B cell (primary cell): ENCODE data around the gene KLF7. TPM values are rescaled to one million over a fixed set of nuclear protein-coding genes. Genes with fewer than 3 reads are reported as not detected.

Experiments used
- ATAC-seq: fragments of 200-7000 bp; cut with Tn5 transposase; one replicate; pipeline ENCODE4 v1.10.0; 2021; ENCODE audit warnings: low read depth, mild to moderate bottlenecking, moderate number of reproducible peaks, moderate library complexity
- CTCF ChIA-PET: fragments of 350-600 bp; sonication (Branson Sonifier 250); formaldehyde crosslinking; loops from one replicate; lab custom pipeline; 2021; ENCODE audit warnings: antibody characterized with exemption, inconsistent platforms; lab: Charles Lee
- POLR2A ChIA-PET: fragments of 350-600 bp; sonication (Branson Sonifier 250); formaldehyde crosslinking; loops from one replicate; lab custom pipeline; 2021; ENCODE audit warnings: antibody characterized with exemption; lab: Charles Lee
- DNase-seq: peaks from one replicate; pipeline ENCODE4 v3.0.0; 2013
- H2AFZ ChIP-seq: 2 replicates; pipeline ENCODE4 v1.6.1; 2012; ENCODE audit warnings: mild to moderate bottlenecking, low read depth, low read length; ENCODE audit not compliant: insufficient read depth, poor library complexity, severe bottlenecking
- H3K27ac ChIP-seq, 2 donors: 1 replicate in 1 of 2; 2 replicates in 1 of 2; pipeline ENCODE4 v1.5.1; 2012 to 2013; ENCODE audit warnings: low read length in 2 of 2, mild to moderate bottlenecking in 2 of 2, moderate library complexity in 1 of 2
- H3K27me3 ChIP-seq, 4 experiments: fragments of 200-600 bp in 1 of 4; sonication (generic) in 1 of 4; replicated peaks in 1 of 4; 1 replicate in 2 of 4; 2 replicates in 2 of 4; pipeline versions ENCODE4 v1.6.1 to v1.7.0; 2013 to 2016; ENCODE audit warnings: low read length in 3 of 4, mild to moderate bottlenecking in 2 of 4, mixed read lengths in 1 of 4, moderate library complexity in 1 of 4; ENCODE audit not compliant: insufficient read depth in 4 of 4, control insufficient read depth in 3 of 4; ENCODE audit errors: control extremely low read depth in 1 of 4
- H3K36me3 ChIP-seq, 2 experiments: replicated peaks in 1 of 2; 1 replicate in 1 of 2; 2 replicates in 1 of 2; pipeline versions ENCODE4 v1.6.1 to v1.7.1; 2013; ENCODE audit warnings: low read length in 1 of 2; ENCODE audit not compliant: insufficient read depth in 2 of 2, control insufficient read depth in 1 of 2; ENCODE audit errors: control extremely low read depth in 1 of 2, extremely low read depth in 1 of 2
- H3K4me1 ChIP-seq, 2 donors: fragments of 200-600 bp in 1 of 2; sonication (generic) in 1 of 2; 1 replicate in 1 of 2; 2 replicates in 1 of 2; pipeline versions ENCODE4 v1.5.1 to v1.6.1; 2013 to 2017; ENCODE audit warnings: low read length in 2 of 2; ENCODE audit not compliant: control insufficient read depth in 2 of 2, insufficient read depth in 2 of 2
- H3K4me2 ChIP-seq: replicated peaks from 2 replicates; pipeline ENCODE3; 2012; ENCODE audit warnings: mild to moderate bottlenecking, low read depth, low read length; ENCODE audit not compliant: poor library complexity, severe bottlenecking
- H3K4me3 ChIP-seq, 5 experiments: fragments of 200-600 bp in 1 of 5; sonication (generic) in 1 of 5; 1 replicate in 3 of 5; 2 replicates in 2 of 5; pipeline versions ENCODE4 v1.5.1 to v1.7.0; 2011 to 2016; ENCODE audit warnings: low read length in 4 of 5, mild to moderate bottlenecking in 4 of 5, low read depth in 2 of 5, control low read depth in 1 of 5, moderate library complexity in 1 of 5; ENCODE audit not compliant: insufficient read depth in 1 of 5; ENCODE audit errors: control extremely low read depth in 1 of 5, extremely low read depth in 1 of 5
- H3K79me2 ChIP-seq: fragments of 200-600 bp; sonication (generic); one replicate; pipeline ENCODE4 v1.6.0; 2016; ENCODE audit warnings: low read length; ENCODE audit not compliant: control insufficient read depth, insufficient read depth
- H3K9ac ChIP-seq: fragments of 200-600 bp; sonication (generic); 2 replicates; pipeline ENCODE4 v1.6.1; 2017; ENCODE audit warnings: mild to moderate bottlenecking, low read length, moderate library complexity
- H3K9me3 ChIP-seq, 3 donors: one replicate each; pipeline versions ENCODE4 v1.6.1 to v1.7.1; 2013; ENCODE audit warnings: low read length in 2 of 3; ENCODE audit not compliant: control insufficient read depth in 2 of 3, insufficient read depth in 1 of 3; ENCODE audit errors: control extremely low read depth in 1 of 3
- H4K20me1 ChIP-seq: 2 replicates; pipeline ENCODE4 v1.6.0; 2012; ENCODE audit warnings: mild to moderate bottlenecking, low read length; ENCODE audit not compliant: insufficient read depth, control insufficient read depth, poor library complexity, severe bottlenecking
- H3K27ac Mint-ChIP-seq: one replicate; pipeline ENCODE4 v1.8.0; 2021; ENCODE audit warnings: mixed read lengths
- H3K27me3 Mint-ChIP-seq: one replicate; pipeline ENCODE4 v1.8.0; 2021; ENCODE audit warnings: mixed read lengths
- H3K4me1 Mint-ChIP-seq: one replicate; pipeline ENCODE4 v1.8.0; 2021; ENCODE audit warnings: mixed read lengths
- H3K4me3 Mint-ChIP-seq: one replicate; pipeline ENCODE4 v1.8.0; 2021; ENCODE audit warnings: mixed read lengths
- H3K9me3 Mint-ChIP-seq: one replicate; pipeline ENCODE4 v1.8.0; 2022; ENCODE audit warnings: mixed read lengths; ENCODE audit not compliant: insufficient read depth
- CTCF ChIP-seq: fragments of 200-600 bp; IDR thresholded peaks from one replicate; pipeline ENCODE4 v1.8.0; 2022; ENCODE audit warnings: antibody characterized with exemption, mild to moderate bottlenecking
- EZH2 ChIP-seq: IDR thresholded peaks from 2 replicates; pipeline ENCODE4 v1.6.1; 2012; ENCODE audit warnings: borderline replicate concordance, low read depth, mild to moderate bottlenecking, moderate library complexity, low read length; ENCODE audit not compliant: insufficient read depth, poor library complexity, severe bottlenecking
- WGBS: methylation state at CpG from one replicate; pipeline ENCODE4 v1.1.5; 2013; ENCODE audit warnings: missing lambda C conversion rate; ENCODE audit not compliant: insufficient coverage; 5-methylcytosine and 5-hydroxymethylcytosine counted together
- intact Hi-C: fragments of 100-400 bp; cut with micrococcal nuclease; formaldehyde crosslinking; loops from one replicate; pipeline ENCODE4 v1.10.0; 2022
- polyA plus RNA-seq: library from polyadenylated mRNA; depleted of rRNA; stranded (reverse); fragments of >200 nt; gene quantifications from 2 replicates; pipeline ENCODE4 v1.2.3, GENCODE V29; 2012
- total RNA-seq, 2 donors: library from RNA; stranded (reverse); fragments of 120-200 nt in 1 of 2; gene quantifications; 1 replicate in 1 of 2; 2 replicates in 1 of 2; pipeline versions ENCODE4 v1.2.3 to v1.2.4, GENCODE V29; 2013 to 2022

KLF7 gene
- total and polyA plus RNA-seq, 2 donors (not counting 1 experiment from before 2014, with no cell fraction given), result 46.2 to 93.2 TPM

GRCh38 chr2:207206011-207206410, 40.3 kb upstream of the KLF7 start:
- H3K9me3 Mint-ChIP-seq, result no peaks in the 10 kb centered on the region
- CTCF ChIA-PET, result no interaction called here
- Histone ChIP-seq H3K79me2 (no peaks in the 10 kb centered on the region), H4K20me1 (no peaks in the 10 kb centered on the region), H3K9ac (no peak overlapping the region), H3K27ac (no peak overlapping the region), H3K36me3 (no peaks in the 10 kb centered on the region), H3K9me3 (no peaks in the 10 kb centered on the region), H3K4me2 (no peak overlapping the region), H3K27me3 (no peaks in the 10 kb centered on the region), H3K4me3 (no peak overlapping the region), H3K4me1 (no peaks in the 10 kb centered on the region), H2AFZ (no peak overlapping the region)
- 100% methylated on average over 1 of the region's 3 CpGs for WGBS
- H3K27ac Mint-ChIP-seq, result no peak overlapping the region
- no peak overlapping the region for H3K4me3 Mint-ChIP-seq
- no peaks in the 10 kb centered on the region for H3K4me1 Mint-ChIP-seq
- DNase-seq (no peak), ATAC-seq (no peak)
- intact Hi-C loops, result no loop called here
- POLR2A ChIA-PET, result no interaction called here
- H3K27me3 Mint-ChIP-seq, result peaks cover 7% of the 10 kb centered on the region
- TF ChIP-seq EZH2, result no peak
- TF ChIP-seq CTCF, result no peak

- no peak overlapping the region for H3K27ac Mint-ChIP-seq
- no peaks in the 10 kb centered on the region for H3K79me2 ChIP-seq
- H3K27ac ChIP-seq, result no peak overlapping the region
- POLR2A ChIA-PET, result no interaction called here
- H3K4me1 Mint-ChIP-seq, result no peaks in the 10 kb centered on the region
- no peak overlapping the region for H3K4me3 ChIP-seq
- TF ChIP-seq EZH2 (no peak), CTCF (no peak)
- intact Hi-C loops, result no loop called here
- H2AFZ ChIP-seq, result no peak overlapping the region
- H4K20me1 ChIP-seq, result no peaks in the 10 kb centered on the region
- no peak overlapping the region for H3K4me3 Mint-ChIP-seq
- no peaks in the 10 kb centered on the region for H3K27me3 ChIP-seq
- no peaks in the 10 kb centered on the region for H3K36me3 ChIP-seq
- ATAC-seq, result no peak
- H3K4me1 ChIP-seq, result no peaks in the 10 kb centered on the region
- DNase-seq, result no peak
- no peak overlapping the region for H3K9ac ChIP-seq
- peaks cover 7% of the 10 kb centered on the region for H3K27me3 Mint-ChIP-seq
- no peak overlapping the region for H3K4me2 ChIP-seq
- CTCF ChIA-PET, result no interaction called here
- H3K9me3 ChIP-seq, result no peaks in the 10 kb centered on the region
- no peaks in the 10 kb centered on the region for H3K9me3 Mint-ChIP-seq
These were observed 39.6 kb upstream of the KLF7 start for GRCh38 chr2:207205173-207205957.
